Epithelial cell of proximal tubule (primary cell): ENCODE results near the gene ZFP69B. TPM values are rescaled to one million over a fixed set of nuclear protein-coding genes. Genes with fewer than 3 reads are reported as not detected.

Source experiments
- DNase-seq: peaks from one replicate; pipeline ENCODE4 v3.0.0-alpha.2; 2011; ENCODE audit warnings: low read depth
- H3K4me3 ChIP-seq: 2 replicates; pipeline ENCODE4 v1.5.1; 2011; ENCODE audit warnings: low read depth, mild to moderate bottlenecking, low read length
- total RNA-seq: library from RNA; depleted of rRNA; stranded (reverse); fragments of >200 nt; gene quantifications from 2 replicates; pipeline ENCODE4 v1.2.3, GENCODE V29; 2015
- TF ChIP-seq, protein P1 (sequence below): conservative IDR thresholded peaks from 2 replicates; pipeline ENCODE4 v1.5.1; 2012; ENCODE audit warnings: low read depth, mild to moderate bottlenecking, low read length

The ZFP69B gene
- total RNA-seq, 1 donor from 2014 or later: 4.1 TPM

DNA sequence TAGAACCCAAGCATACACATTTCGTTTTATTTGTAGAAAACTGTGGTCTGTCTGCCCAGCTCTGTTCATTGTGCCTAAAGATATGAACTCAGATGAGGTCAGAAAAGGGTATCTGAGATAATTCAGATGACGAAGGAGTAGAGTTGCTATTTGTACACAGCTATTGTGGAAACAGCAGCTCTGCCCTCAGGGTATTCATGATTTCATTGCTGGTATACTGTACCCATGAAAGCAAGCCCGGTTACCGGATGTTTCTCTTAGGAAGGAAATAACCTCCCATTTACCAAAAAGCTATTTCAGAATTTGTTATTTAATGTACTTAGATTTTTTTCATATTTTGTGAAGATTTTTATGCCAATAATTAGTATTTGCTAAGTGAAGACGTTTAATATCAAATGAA, 39.0 kb upstream of the ZFP69B start:
- no peak overlapping the region for H3K4me3 ChIP-seq
- DNase-seq: no peak
- TF ChIP-seq, protein P1, sequence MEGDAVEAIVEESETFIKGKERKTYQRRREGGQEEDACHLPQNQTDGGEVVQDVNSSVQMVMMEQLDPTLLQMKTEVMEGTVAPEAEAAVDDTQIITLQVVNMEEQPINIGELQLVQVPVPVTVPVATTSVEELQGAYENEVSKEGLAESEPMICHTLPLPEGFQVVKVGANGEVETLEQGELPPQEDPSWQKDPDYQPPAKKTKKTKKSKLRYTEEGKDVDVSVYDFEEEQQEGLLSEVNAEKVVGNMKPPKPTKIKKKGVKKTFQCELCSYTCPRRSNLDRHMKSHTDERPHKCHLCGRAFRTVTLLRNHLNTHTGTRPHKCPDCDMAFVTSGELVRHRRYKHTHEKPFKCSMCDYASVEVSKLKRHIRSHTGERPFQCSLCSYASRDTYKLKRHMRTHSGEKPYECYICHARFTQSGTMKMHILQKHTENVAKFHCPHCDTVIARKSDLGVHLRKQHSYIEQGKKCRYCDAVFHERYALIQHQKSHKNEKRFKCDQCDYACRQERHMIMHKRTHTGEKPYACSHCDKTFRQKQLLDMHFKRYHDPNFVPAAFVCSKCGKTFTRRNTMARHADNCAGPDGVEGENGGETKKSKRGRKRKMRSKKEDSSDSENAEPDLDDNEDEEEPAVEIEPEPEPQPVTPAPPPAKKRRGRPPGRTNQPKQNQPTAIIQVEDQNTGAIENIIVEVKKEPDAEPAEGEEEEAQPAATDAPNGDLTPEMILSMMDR: no peak

DNA sequence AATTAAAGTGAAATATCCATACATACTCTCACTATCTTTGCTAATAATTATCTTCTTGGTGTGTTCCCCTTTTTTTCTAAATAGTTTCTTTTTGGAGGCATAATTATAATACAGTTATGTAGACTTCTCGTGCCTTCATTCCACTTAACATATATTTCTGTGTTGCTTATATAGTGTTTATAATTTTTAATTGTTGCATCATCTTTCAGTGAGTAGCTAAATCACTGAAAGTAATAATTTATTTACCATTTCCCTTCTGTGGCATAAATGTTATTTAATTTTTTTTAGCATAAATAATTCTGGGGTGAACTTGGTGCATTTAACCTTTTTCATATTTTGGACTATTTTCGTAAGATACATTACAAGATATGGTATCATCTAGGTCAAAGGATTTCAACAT, 38.4 kb upstream of the ZFP69B start:
- DNase-seq: no peak
- no peak overlapping the region for H3K4me3 ChIP-seq
- TF ChIP-seq, protein P1: no peak

DNA sequence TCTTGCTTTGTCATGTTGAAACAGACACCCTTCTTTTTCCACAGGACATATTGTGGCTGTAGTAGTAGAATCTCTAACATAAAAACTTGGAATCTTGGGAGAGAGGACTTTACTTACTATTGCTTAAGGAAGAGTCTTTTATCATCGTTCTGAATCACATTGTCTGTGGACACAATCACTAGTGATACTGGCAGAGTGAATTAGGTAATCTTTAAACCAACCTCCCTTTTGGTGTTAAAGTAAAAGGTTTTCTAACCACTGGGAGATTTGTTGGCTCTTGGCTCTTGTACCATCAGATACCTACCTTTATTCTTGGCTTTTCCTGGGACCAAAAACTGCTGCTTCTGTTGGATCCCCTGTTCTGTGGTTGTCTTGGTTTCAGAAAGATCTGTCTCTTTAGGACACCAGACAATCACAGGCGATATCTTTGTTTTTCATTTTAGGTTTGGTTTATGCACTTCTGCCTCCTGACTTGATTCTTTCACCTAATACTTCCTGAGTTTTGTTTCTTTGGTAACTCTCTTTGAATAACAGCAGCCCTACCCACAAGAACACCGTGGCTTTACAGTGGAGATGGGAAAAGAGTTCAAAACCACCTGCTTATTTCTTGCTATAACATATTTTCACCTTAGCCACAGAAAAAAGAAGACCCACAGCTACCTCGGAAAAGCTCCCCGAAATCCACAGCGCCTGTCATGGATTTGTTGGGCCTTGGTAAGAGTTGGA, 36.6 kb upstream of the ZFP69B start:
- DNase-seq: no peak
- TF ChIP-seq, protein P1: no peak
- no peak overlapping the region for H3K4me3 ChIP-seq

DNA sequence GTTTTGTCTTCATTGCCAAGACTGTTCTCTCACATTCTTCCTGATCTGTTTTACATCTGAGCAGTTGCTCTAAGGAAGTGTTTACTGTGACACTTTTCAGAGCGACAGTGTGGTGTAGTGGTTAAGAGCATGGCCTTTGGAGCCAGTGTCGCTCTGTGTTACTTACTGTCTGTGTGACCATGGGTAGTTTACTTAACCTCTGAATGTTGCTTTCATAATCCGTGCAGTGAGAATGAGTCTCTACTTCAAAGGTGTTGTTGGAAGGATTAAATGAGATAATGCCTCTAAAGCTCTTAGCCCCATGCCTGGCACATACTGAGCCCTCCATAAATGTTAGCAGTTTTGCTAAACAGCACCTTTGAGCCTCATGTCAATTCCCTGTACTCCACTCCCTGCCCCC, 35.9 kb upstream of the ZFP69B start:
- TF ChIP-seq, protein P1: no peak
- DNase-seq: no peak
- no peak overlapping the region for H3K4me3 ChIP-seq

DNA sequence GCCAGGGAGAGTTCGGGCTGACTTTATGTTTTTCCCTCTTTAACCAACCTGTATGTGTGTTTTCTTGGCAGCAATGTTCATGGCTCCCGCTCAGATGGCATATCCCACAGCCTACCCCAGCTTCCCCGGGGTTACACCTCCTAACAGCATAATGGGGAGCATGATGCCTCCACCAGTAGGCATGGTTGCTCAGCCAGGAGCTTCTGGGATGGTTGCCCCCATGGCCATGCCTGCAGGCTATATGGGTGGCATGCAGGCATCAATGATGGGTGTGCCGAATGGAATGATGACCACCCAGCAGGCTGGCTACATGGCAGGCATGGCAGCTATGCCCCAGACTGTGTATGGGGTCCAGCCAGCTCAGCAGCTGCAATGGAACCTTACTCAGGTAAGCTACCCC, 33.6 kb upstream of the ZFP69B start:
- TF ChIP-seq, protein P1: no peak
- no peak overlapping the region for H3K4me3 ChIP-seq
- no peak for DNase-seq

DNA sequence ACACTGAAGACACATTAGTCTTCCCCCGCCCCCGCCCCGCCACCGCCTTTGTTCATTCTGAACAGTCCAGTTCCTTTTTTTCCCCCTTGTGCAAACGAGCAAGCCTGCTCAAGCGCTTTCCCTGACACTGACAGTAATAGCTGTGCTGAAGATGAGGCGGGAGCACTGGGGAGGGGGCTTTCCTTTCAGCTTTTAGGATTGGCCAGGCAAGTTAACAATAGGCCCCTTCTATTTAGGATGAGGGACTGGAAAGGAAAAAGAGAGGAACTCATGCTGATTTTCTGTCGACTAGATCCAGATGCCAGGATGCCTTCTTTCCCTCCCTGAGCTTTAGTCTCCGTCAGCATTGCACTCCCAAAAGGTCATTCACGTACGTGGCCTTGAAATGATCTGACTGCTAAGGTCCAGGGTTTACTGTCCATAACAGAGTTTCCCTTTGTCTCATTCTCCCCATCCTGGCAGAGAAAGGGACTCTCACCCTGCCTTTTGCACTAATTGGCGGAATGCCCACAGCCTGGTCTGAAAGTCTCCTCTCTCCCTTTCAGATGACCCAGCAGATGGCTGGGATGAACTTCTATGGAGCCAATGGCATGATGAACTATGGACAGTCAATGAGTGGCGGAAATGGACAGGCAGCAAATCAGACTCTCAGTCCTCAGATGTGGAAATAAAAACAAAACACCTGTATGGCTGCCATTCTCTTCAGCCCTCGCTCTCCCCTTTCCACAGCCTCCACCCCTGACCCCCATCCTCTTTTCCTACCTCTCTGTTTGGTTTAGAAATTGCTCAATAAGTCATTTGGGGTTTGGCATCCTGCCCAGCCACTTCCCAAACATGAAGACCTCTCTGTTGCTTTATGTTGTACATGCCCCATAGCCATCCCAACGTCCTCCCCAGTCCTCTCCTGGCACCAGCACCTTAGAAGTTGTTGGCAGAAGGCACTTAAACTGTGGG, 28.6 kb upstream of the ZFP69B start:
- H3K4me3 ChIP-seq: no peak overlapping the region
- no peak for DNase-seq
- TF ChIP-seq, protein P1: no peak
